HG03060 (cell line): Measurements from ENCODE around the gene SOWAHC.
"Not testable (repeated sequence)": the region's sequence is repeated elsewhere in the genome, so short reads cannot be mapped to it uniquely, and the experiment has no call there.

Experiments used
- ATAC-seq: cut with Tn5 transposase; IDR thresholded peaks from one replicate; pipeline ENCODE4 v1.9.1; 2021; ENCODE audit warnings: low read depth, moderate number of reproducible peaks; ENCODE audit not compliant: unreplicated experiment

Gene SOWAHC

DNA sequence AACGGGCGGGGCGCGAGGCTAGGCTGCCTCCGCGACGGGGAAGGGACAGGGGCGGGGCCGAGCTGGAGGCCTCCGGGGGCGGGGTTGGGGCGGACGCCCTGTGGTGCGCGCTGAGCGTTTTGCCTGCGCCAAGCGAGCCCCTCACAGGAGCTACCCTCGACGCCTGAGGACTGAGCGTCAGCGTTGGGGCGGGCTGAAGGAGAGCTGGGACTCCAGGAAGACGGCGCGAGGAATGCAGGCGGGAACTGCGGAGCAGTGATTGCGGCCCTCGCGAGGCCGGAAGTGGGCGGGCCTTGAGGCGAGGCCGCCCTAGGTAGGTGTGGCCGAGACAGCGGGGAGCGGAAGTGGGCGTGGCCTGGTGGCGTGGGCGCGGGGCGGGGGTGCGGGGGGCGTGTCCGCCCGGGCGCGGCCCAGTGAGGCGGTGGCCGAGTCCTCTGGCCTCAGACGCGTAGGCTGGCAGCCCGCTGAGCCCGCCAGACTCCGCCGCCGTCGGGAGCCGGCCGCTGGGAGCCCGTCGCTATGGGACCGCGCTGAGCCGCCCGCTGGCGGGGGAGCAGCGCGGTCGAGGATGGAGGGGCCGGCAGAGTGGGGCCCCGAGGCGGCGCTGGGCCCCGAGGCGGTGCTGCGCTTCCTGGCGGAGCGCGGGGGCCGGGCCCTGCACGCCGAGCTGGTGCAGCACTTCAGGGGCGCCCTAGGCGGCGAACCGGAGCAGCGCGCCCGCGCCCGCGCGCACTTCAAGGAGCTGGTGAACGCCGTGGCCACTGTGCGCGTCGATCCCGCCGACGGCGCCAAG lies at the start of gene SOWAHC, which contains the start of gene SEPTIN10:
SOWAHC (plus strand) TSS at position 443 of the 793 bp plus-strand sequence; CDS start at position 569, 126 bp downstream.
SEPTIN10 (minus strand) TSS at position 45 of the 793 bp plus-strand sequence. CDS start 139 bp downstream, outside the sequence.
- ATAC-seq, result no peak

- ATAC-seq, result no peak
These were observed 38.8 kb upstream of the SOWAHC start for GRCh38 chr2:109575373-109575772.

GRCh38 chr2:109577630-109578029 lies 36.5 kb upstream of the SOWAHC start:
- not testable (repeated sequence) for ATAC-seq

GRCh38 chr2:109582928-109583895 lies 31.0 kb upstream of the SOWAHC start:
- no peak for ATAC-seq

GRCh38 chr2:109586687-109587086 lies 27.5 kb upstream of the SOWAHC start:
- ATAC-seq, result no peak

DNA sequence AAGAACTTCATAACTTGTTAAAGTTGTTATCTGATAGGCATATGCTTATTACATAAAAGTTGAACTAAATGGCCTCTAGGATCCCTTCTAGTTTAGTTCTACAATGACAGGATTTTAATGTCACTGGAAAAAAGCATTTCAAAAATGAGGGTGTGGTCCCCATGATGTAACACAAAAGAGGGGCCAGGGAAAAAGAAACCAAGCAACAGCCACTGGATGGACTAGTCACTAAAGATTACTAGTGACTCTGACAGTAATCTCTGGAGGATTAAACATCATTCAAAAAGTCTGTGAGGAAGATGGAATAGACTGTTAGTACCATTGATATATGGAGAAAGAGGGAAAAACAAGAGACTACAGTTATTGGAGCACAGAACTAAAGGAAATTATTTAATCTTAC lies 23.0 kb upstream of the SOWAHC start:
- ATAC-seq, result no peak

DNA sequence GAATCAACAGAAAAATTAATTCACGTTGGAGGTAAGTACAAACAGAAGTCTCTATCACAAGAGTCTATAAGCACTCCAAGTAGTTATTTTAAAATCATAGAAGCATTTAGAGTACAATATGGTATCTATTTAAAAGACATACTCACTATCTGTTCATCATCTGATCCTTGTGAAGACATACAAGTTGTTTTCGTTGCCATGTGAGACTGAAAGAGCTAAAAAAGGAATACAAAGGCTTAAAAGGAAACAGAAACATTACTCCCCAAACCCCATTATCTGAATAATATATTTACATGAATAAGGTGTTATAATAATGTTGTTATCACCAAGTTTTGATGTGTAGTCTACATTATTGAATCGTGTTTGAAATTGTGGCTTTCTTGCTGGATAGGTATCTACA lies 21.3 kb upstream of the SOWAHC start:
- ATAC-seq, result no peak

DNA sequence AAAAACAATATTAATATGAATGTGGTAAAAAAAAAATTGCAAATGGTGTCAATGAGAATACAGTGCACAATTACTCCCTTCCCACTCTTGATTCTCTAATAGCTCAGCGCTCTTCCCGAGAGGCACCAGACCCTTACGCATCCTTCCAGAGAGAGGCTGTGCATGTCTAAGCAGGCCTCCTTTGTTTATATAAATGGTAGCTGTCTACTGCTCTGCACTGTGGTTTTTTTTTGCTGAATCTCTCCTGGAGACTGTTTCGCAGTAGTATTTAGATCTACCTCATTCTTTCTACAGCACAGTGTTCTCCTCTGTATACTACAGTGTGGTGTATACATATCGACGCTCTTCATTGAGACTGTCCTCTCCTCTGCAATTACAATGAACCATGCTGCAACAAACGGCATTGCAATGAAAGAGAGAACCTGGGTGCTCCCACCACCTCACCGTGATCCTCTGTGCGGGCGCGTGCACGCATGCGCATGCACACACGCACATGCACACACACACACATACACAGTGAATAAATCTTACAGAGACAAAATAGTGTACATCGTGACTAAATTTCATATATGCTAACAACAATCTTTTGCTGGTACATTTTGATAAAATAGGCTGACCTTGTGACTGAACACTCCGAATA lies 19.8 kb upstream of the SOWAHC start:
- no peak for ATAC-seq

GRCh38 chr2:109595644-109596043 lies 18.5 kb upstream of the SOWAHC start:
- no peak for ATAC-seq

- no peak for ATAC-seq
These were observed 16.9 kb upstream of the SOWAHC start for GRCh38 chr2:109597283-109597682.

GRCh38 chr2:109601783-109602182 lies 12.4 kb upstream of the SOWAHC start:
- ATAC-seq, result no peak

GRCh38 chr2:109602617-109603188 lies 11.5 kb upstream of the SOWAHC start:
- ATAC-seq, result no peak

DNA sequence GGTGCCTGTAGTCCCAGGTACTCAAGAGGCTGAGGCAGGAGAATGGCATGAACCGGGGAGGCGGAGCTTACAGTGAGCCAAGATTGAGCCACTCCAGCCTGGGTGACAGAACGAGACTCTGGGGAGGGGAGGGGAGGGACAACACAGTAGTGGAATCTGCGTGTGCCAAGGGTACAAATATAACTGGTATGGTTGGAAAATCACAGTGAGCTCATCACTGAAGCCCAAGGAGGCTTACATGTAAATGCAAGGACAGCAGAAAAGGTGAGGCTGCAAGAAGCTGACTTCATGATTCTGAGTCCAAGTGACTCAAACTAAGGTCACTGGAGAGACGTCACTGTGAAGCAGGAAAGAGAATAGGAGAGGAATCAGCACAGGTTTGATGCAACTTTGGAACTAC lies 9.6 kb upstream of the SOWAHC start:
- ATAC-seq, result no peak

- no peak for ATAC-seq
These were observed 6.4 kb upstream of the SOWAHC start for GRCh38 chr2:109607766-109608165.

GRCh38 chr2:109609352-109610024 lies 4.7 kb upstream of the SOWAHC start:
- no peak for ATAC-seq

- no peak for ATAC-seq
These were observed 2.6 kb upstream of the SOWAHC start for GRCh38 chr2:109611467-109612095.

DNA sequence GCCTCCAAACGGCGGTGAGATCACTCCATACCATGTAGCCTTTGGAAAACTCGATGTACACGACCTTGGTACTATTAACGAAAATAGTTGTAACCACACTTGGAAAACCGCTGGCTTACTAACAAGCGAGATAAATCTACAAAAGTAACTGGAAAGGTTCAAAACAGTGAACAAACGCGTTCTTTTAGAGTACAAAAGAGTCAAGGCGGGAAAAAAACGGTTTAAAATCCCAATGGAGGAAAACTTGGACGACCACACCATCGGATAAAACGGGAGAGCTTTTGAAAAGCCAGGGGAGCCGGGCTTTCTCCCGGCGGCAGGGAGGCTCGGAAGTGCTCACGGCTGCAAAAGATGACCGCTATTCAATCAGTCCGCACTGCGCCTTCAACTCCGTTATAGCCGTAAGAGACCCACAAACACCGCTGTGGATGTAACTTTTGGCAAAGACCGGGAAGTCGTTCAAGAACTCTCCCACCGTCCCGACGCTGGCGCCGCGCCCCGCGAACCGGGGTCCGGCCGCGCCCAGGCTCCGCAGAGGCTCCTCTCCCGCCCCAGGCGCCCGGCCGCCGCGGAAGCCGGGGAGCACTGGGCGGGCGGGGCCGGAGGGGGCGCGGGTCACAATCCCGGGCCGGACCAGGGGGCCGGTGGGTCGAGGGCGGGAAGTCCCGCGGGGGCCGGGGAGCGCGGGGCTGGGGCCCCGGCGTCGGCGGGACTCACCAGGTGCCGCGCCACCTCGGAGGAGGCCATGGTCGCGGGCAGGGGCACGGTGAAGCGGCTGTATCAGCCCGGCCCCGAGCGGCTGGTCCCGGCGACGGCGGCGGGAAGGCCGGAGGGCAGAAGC lies 863 bp upstream of the SOWAHC start:
- ATAC-seq, result no peak
